ENCODE measurements around the gene ARRDC1.
A peak's percentile ranks its signal among the peaks of the same experiment; 100 is the strongest.

ARRDC1 gene

GRCh38 chr9:137578518-137579258, 26.8 kb upstream of the ARRDC1 start, which contains the start of gene DPH7 (continued):
- no peak for TF ChIP-seq EGR2 (tag by site-specific recombination; IDR thresholded peaks at IDR 0.05; ENCODE audit: low read depth)
- peak; percentile 76; the same call in 1 of the 2 replicates for TF ChIP-seq MZF1 (tag by site-specific recombination; IDR thresholded peaks at IDR 0.05; ENCODE audit: borderline replicate concordance)
- peak; percentile 76 for TF ChIP-seq PRDM10 (tag by site-specific recombination; IDR thresholded peaks at IDR 0.05)
- TF ChIP-seq ZNF211 (tag by site-specific recombination; IDR thresholded peaks at IDR 0.05; ENCODE audit: low read depth): no peak
- no peak for TF ChIP-seq ELK4 (IDR thresholded peaks at IDR 0.05; ENCODE audit: borderline replicate concordance, low read depth, low read length)
- TF ChIP-seq MYNN (tag by site-specific recombination; IDR thresholded peaks at IDR 0.05; ENCODE audit: borderline replicate concordance): no peak; the same call in 1 of the 2 replicates
- TF ChIP-seq ZNF701 (tag by site-specific recombination; IDR thresholded peaks at IDR 0.05): no peak
- peak; percentile 88 for TF ChIP-seq ZNF184 (tag by site-specific recombination; IDR thresholded peaks at IDR 0.05)
- TF ChIP-seq ZNF341 (tag by site-specific recombination; IDR thresholded peaks at IDR 0.05; ENCODE audit: low read depth): no peak
- TF ChIP-seq ZNF23 (tag by site-specific recombination; IDR thresholded peaks at IDR 0.05; ENCODE audit: borderline replicate concordance): no peak
- TF ChIP-seq ZNF529 (tag by site-specific recombination; IDR thresholded peaks at IDR 0.05; ENCODE audit: insufficient replicate concordance): no peak
- no peak for TF ChIP-seq ZNF239 (tag by site-specific recombination; IDR thresholded peaks at IDR 0.05)
- no peak for TF ChIP-seq ZNF280D (tag by site-specific recombination; IDR thresholded peaks at IDR 0.05)
- peak; percentile 79 for TF ChIP-seq ZNF692 (tag by site-specific recombination; IDR thresholded peaks at IDR 0.05)
- no peak for TF ChIP-seq BCL6B (tag by site-specific recombination; IDR thresholded peaks at IDR 0.05)
- no peak for TF ChIP-seq ZNF350 (tag by site-specific recombination; IDR thresholded peaks at IDR 0.05)
- peak; percentile 41; the same call in 1 of the 2 replicates for TF ChIP-seq KLF16 (tag by site-specific recombination; IDR thresholded peaks at IDR 0.05)
- TF ChIP-seq ZNF280C (tag by site-specific recombination; IDR thresholded peaks at IDR 0.05): no peak
- TF ChIP-seq ZNF596 (tag by site-specific recombination; IDR thresholded peaks at IDR 0.05): peak; percentile 30; the same call in 1 of the 2 replicates
- TF ChIP-seq HOXC10 (CRISPR knock-in tag; IDR thresholded peaks at IDR 0.05): no peak
- TF ChIP-seq ZFP37 (tag by site-specific recombination; IDR thresholded peaks at IDR 0.05): no peak
- TF ChIP-seq ZNF549 (tag by site-specific recombination; IDR thresholded peaks at IDR 0.05): no peak
- TF ChIP-seq KLF1 (tag by site-specific recombination; IDR thresholded peaks at IDR 0.05): no peak
- peak; percentile 57; the same call in 1 of the 2 replicates for TF ChIP-seq IKZF3 (tag by site-specific recombination; IDR thresholded peaks at IDR 0.05)
- TF ChIP-seq PRDM1 (tag by site-specific recombination; IDR thresholded peaks at IDR 0.05): no peak
- TF ChIP-seq SP7 (tag by site-specific recombination; IDR thresholded peaks at IDR 0.05): no peak; the same call in 1 of the 2 replicates
